DMS53 treated with DMSO at 0.1 percent for 48 hours (cell line): ENCODE results near the gene KMT2C.
"Not testable (repeated sequence)": the region's sequence is repeated elsewhere in the genome, so short reads cannot be mapped to it uniquely, and the experiment has no call there.

Experiments used
- DNase-seq: peaks from one replicate; lab custom pipeline; 2025; ENCODE audit not compliant: unreplicated experiment; lab: John Stamatoyannopoulos, UW

KMT2C gene

GRCh38 chr7:152313831-152314604 is 121.8 kb downstream of the KMT2C start:
- DNase-seq, result peak; percentile 92

GRCh38 chr7:152313217-152313616 is 122.6 kb downstream of the KMT2C start:
- DNase-seq, result no peak

- DNase-seq, result no peak
Observed at GRCh38 chr7:152312316-152312715, 123.5 kb downstream of the KMT2C start.

- no peak for DNase-seq
Observed at GRCh38 chr7:152307902-152308301, 127.9 kb downstream of the KMT2C start.

- not testable (repeated sequence) for DNase-seq
Observed at GRCh38 chr7:152299542-152300143, 136.2 kb downstream of the KMT2C start.

- DNase-seq, result no peak
Observed at GRCh38 chr7:152292897-152293296, 142.9 kb downstream of the KMT2C start.

- DNase-seq, result not testable (repeated sequence)
Observed at GRCh38 chr7:152286972-152287371, 148.8 kb downstream of the KMT2C start.

GRCh38 chr7:152286219-152286618 is 149.6 kb downstream of the KMT2C start:
- DNase-seq, result not testable (repeated sequence)

- DNase-seq, result not testable (repeated sequence)
Observed at GRCh38 chr7:152284998-152285397, 150.8 kb downstream of the KMT2C start.

GRCh38 chr7:152277687-152278086 is 158.1 kb downstream of the KMT2C start:
- not testable (repeated sequence) for DNase-seq

- DNase-seq, result not testable (repeated sequence)
Observed at GRCh38 chr7:152270427-152270826, 165.4 kb downstream of the KMT2C start.

GRCh38 chr7:152266859-152267258 is 168.9 kb downstream of the KMT2C start:
- not testable (repeated sequence) for DNase-seq

- not testable (repeated sequence) for DNase-seq
Observed at GRCh38 chr7:152264915-152265314, 170.9 kb downstream of the KMT2C start.

- not testable (repeated sequence) for DNase-seq
Observed at GRCh38 chr7:152262146-152262545, 173.7 kb downstream of the KMT2C start.

- peak; percentile 10 for DNase-seq
Observed at GRCh38 chr7:152259645-152260044, 176.2 kb downstream of the KMT2C start.

GRCh38 chr7:152247851-152248250 is 188.0 kb downstream of the KMT2C start:
- DNase-seq, result not testable (repeated sequence)

- DNase-seq, result not testable (repeated sequence)
Observed at GRCh38 chr7:152245417-152245816, 190.4 kb downstream of the KMT2C start.

- DNase-seq, result not testable (repeated sequence)
Observed at GRCh38 chr7:152243464-152243863, 192.3 kb downstream of the KMT2C start.

GRCh38 chr7:152241301-152241700 is 194.5 kb downstream of the KMT2C start:
- DNase-seq, result not testable (repeated sequence)

GRCh38 chr7:152236306-152236705 is 199.5 kb downstream of the KMT2C start:
- DNase-seq, result not testable (repeated sequence)

GRCh38 chr7:152234421-152234820 is 201.4 kb downstream of the KMT2C start:
- not testable (repeated sequence) for DNase-seq

GRCh38 chr7:152231089-152231488 is 204.7 kb downstream of the KMT2C start:
- no peak for DNase-seq
